ENCODE data around the gene GPR61.

GPR61 gene

DNA sequence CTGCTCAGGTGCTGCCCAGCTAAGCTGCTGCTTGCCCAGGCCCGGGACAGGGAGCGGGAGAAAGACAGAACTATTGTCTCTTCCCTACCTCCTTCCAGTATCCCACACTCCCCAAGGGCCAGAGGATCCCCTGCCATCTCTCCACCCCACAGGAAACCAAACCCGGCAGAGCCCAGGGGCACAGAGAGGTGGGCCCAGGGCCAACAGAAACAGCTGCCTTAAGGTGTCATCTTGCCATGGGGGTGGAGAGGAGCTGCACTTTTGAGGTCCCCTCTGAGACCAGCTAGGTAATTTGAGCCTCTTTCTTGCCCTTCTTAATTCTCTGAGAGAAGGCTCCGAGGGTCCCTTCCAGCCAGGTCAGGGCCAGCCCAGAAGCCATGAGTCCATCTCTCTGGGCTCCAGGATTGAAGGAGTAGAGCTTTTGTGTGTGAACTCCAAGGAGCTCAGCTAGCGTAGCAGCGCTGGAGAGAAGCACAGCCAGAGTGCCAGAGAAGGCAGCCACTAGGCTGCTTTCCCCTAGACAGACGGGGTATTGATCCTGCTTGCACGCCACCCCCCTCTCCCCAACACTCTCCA lies 9.7 kb upstream of the GPR61 start:
- Histone ChIP-seq H3K36me3 (ENCODE audit: control insufficient read depth, insufficient read depth, low read length) (no peaks in the 10 kb centered on the region), H2AFZ (peak overlapping the region; percentile 68), H3K9me3 (ENCODE audit: control insufficient read depth, low read length) (no peaks in the 10 kb centered on the region), H3K4me2 (ENCODE audit: low read length) (no peak overlapping the region), H3K4me3 (ENCODE audit: low read depth, low read length) (no peak overlapping the region), H3K27ac (no peak overlapping the region), H3K79me2 (no peaks in the 10 kb centered on the region), H3K9ac (no peak overlapping the region), H3K4me1 (peaks cover 2% of the 10 kb centered on the region), H3K27me3 (ENCODE audit: control insufficient read depth, insufficient read depth, low read length) (no peaks in the 10 kb centered on the region)
- TF ChIP-seq, protein P1, sequence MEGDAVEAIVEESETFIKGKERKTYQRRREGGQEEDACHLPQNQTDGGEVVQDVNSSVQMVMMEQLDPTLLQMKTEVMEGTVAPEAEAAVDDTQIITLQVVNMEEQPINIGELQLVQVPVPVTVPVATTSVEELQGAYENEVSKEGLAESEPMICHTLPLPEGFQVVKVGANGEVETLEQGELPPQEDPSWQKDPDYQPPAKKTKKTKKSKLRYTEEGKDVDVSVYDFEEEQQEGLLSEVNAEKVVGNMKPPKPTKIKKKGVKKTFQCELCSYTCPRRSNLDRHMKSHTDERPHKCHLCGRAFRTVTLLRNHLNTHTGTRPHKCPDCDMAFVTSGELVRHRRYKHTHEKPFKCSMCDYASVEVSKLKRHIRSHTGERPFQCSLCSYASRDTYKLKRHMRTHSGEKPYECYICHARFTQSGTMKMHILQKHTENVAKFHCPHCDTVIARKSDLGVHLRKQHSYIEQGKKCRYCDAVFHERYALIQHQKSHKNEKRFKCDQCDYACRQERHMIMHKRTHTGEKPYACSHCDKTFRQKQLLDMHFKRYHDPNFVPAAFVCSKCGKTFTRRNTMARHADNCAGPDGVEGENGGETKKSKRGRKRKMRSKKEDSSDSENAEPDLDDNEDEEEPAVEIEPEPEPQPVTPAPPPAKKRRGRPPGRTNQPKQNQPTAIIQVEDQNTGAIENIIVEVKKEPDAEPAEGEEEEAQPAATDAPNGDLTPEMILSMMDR (IDR thresholded peaks at IDR 0.05) = no peak

DNA sequence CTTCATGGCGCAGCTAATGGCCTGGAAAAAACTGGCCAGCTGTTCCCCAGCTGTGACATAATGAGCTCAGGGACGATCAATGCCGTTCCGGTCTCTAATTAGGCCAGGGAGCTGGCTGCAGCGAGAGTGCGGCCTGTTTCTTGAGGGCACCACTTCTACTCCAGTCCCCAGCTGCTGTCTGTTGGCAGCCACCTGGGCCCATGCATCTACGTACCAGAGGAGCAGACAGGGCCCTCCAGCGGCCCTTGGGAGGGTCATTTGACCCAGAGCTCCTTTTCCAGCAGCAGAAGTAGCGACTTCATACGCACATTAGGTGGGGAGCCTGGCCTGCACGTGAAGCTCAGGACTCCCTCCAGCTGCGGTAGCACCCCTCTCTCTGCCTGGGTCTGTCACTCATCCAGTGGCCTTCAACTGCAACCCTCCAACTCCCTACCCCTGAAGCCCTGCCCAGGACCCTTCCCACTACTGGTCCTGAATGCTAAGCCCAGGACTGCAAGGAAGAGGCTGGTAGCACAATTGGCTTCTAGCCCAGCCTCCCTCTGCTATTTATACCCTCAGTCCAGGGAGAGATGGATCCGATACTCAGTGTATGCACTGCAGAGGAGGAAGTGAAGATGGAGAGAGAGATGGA lies 9.1 kb upstream of the GPR61 start:
- Histone ChIP-seq H3K4me1 (peaks cover 2% of the 10 kb centered on the region), H2AFZ (peak overlapping the region; percentile 33), H3K4me3 (ENCODE audit: low read depth, low read length) (no peak overlapping the region), H3K27ac (no peak overlapping the region), H3K9me3 (ENCODE audit: control insufficient read depth, low read length) (no peaks in the 10 kb centered on the region), H3K4me2 (ENCODE audit: low read length) (no peak overlapping the region), H3K27me3 (ENCODE audit: control insufficient read depth, insufficient read depth, low read length) (no peaks in the 10 kb centered on the region), H3K9ac (no peak overlapping the region), H3K36me3 (ENCODE audit: control insufficient read depth, insufficient read depth, low read length) (no peaks in the 10 kb centered on the region), H3K79me2 (no peaks in the 10 kb centered on the region)
- TF ChIP-seq, protein P1 (IDR thresholded peaks at IDR 0.05) = no peak

DNA sequence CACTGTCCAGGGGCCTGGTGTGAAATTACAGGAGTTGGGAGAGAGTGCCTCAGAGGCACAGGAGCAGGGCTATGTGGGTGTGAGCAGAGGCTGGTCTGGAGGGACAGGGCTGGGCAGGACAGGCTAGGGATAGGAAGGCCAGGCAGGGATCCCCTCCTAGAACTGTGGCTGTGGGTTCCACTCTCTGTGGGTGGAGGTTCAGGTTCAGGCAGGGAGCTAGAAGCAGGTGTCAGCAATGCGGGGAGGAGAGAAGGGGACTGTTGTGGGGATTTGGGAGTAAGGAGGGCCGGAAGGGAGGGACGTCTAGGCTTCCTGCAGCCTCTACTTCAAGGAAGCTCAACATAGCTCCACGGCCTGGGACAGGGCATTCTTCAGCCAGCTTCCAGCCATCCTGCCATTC lies 8.3 kb upstream of the GPR61 start:
- no peak overlapping the region for H3K9ac ChIP-seq
- no peak overlapping the region for H3K27ac ChIP-seq
- no peaks in the 10 kb centered on the region for H3K36me3 ChIP-seq (ENCODE audit: control insufficient read depth, insufficient read depth, low read length)
- peak overlapping the region; percentile 57 for H2AFZ ChIP-seq
- peak overlapping the region; percentile 77 for H3K4me2 ChIP-seq (ENCODE audit: low read length)
- no peaks in the 10 kb centered on the region for H3K27me3 ChIP-seq (ENCODE audit: control insufficient read depth, insufficient read depth, low read length)
- H3K79me2 ChIP-seq = no peaks in the 10 kb centered on the region
- peaks cover 2% of the 10 kb centered on the region for H3K4me1 ChIP-seq
- H3K9me3 ChIP-seq (ENCODE audit: control insufficient read depth, low read length) = no peaks in the 10 kb centered on the region
- TF ChIP-seq, protein P1 (IDR thresholded peaks at IDR 0.05) = no peak
- H3K4me3 ChIP-seq (ENCODE audit: low read depth, low read length) = no peak overlapping the region

DNA sequence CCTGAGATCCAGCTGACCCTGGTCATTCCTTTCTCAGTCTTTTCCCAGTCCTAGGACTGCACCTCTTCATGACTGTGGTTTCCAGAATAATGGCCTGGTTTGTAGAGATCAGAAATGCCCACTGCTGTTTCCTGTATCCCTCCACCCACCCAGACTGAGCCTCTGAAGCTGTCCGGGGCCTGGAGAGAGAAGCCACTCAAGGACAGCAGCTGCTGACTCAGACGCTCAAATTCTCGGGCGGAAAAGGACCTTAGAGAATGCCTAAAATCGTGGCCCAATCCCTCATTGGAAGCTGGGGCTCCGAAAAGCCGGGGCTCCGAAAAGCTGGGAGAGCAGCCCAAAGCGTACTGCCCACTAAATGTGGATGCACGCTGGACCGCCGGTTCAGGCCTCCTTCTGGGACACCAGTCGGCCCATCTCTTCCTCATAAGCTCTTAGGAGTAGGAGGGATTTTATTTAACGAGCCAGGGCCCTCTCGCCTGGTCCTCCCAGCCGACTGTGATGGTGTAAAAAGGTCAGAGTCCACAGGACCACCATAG lies 7.8 kb upstream of the GPR61 start:
- peak overlapping the region; percentile 57 for H2AFZ ChIP-seq
- H3K27ac ChIP-seq = no peak overlapping the region
- H3K4me2 ChIP-seq (ENCODE audit: low read length) = peak overlapping the region; percentile 77
- no peaks in the 10 kb centered on the region for H3K36me3 ChIP-seq (ENCODE audit: control insufficient read depth, insufficient read depth, low read length)
- no peaks in the 10 kb centered on the region for H3K27me3 ChIP-seq (ENCODE audit: control insufficient read depth, insufficient read depth, low read length)
- H3K79me2 ChIP-seq = no peaks in the 10 kb centered on the region
- H3K9me3 ChIP-seq (ENCODE audit: control insufficient read depth, low read length) = no peaks in the 10 kb centered on the region
- peaks cover 2% of the 10 kb centered on the region for H3K4me1 ChIP-seq
- no peak overlapping the region for H3K9ac ChIP-seq
- H3K4me3 ChIP-seq (ENCODE audit: low read depth, low read length) = peak overlapping the region; percentile 36
- TF ChIP-seq, protein P1 (IDR thresholded peaks at IDR 0.05) = no peak

All from parathyroid adenoma (tissue), 2 donors.